GM12874 (cell line): ENCODE measurements around the gene SURF1.

Experiments
- CTCF ChIP-seq: IDR thresholded peaks from 2 replicates; pipeline ENCODE4 v1.5.1; 2011; ENCODE audit warnings: low read depth, mild to moderate bottlenecking, control low read depth, low read length, moderate library complexity; ENCODE audit not compliant: insufficient read depth

Gene SURF1

GRCh38 chr9:133374612-133375115 lies 18.4 kb upstream of the SURF1 start:
- TF ChIP-seq CTCF: no peak

- no peak for TF ChIP-seq CTCF
Observed at GRCh38 chr9:133372144-133372543, 15.9 kb upstream of the SURF1 start.

DNA sequence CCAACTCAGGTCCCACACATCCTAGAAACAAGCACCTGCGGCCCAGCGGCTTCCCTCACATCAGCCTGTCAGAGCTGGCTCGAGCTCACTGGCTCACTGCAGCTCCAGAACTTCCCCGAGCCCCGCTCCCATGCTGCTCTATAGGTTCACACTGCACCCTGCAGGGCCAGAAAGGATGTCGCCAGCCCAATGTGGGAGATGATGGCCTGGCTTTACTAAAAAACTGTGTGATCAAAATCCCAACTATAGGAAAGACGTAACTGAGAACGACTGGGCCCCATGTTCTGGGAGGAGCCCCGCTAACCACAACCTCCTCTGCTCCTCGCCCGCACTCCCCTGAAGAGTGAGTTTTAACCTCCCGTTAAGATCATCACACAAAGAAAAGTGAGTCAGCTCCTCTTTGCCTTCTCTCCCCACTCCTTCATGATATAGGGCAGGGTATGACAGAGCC lies 15.0 kb upstream of the SURF1 start:
- TF ChIP-seq CTCF: no peak

GRCh38 chr9:133370685-133371084 lies 14.4 kb upstream of the SURF1 start:
- TF ChIP-seq CTCF: no peak

GRCh38 chr9:133369933-133370332 lies 13.6 kb upstream of the SURF1 start:
- no peak for TF ChIP-seq CTCF

GRCh38 chr9:133369422-133369821 lies 13.1 kb upstream of the SURF1 start:
- no peak for TF ChIP-seq CTCF

- no peak for TF ChIP-seq CTCF
Observed at GRCh38 chr9:133368249-133368881, 12.1 kb upstream of the SURF1 start.

- no peak for TF ChIP-seq CTCF
Observed at GRCh38 chr9:133367778-133368177, 11.5 kb upstream of the SURF1 start.
